ENCODE results near the gene CDC5L. TPM values are rescaled to one million over a fixed set of nuclear protein-coding genes. Genes with fewer than 3 reads are reported as not detected.
"Not testable (repeated sequence)": the region's sequence is repeated elsewhere in the genome, so short reads cannot be mapped to it uniquely, and the experiment has no call there.

The CDC5L gene
- total and polyA plus RNA-seq, 7 donors = 10.9 to 33.3 (median 27.4) TPM

- whole genome bisulfite sequencing, 3 donors = 67 to 71% (median 67%) methylated on average over 6 of the region's 6 CpGs
- TF ChIP-seq, protein P1, sequence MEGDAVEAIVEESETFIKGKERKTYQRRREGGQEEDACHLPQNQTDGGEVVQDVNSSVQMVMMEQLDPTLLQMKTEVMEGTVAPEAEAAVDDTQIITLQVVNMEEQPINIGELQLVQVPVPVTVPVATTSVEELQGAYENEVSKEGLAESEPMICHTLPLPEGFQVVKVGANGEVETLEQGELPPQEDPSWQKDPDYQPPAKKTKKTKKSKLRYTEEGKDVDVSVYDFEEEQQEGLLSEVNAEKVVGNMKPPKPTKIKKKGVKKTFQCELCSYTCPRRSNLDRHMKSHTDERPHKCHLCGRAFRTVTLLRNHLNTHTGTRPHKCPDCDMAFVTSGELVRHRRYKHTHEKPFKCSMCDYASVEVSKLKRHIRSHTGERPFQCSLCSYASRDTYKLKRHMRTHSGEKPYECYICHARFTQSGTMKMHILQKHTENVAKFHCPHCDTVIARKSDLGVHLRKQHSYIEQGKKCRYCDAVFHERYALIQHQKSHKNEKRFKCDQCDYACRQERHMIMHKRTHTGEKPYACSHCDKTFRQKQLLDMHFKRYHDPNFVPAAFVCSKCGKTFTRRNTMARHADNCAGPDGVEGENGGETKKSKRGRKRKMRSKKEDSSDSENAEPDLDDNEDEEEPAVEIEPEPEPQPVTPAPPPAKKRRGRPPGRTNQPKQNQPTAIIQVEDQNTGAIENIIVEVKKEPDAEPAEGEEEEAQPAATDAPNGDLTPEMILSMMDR (IDR thresholded peaks at IDR 0.05) = no peak
- ATAC-seq = no peak
- Histone ChIP-seq H3K4me3 (no peak overlapping the region), H3K9me3 (no peaks in the 10 kb centered on the region), H3K27me3 (ENCODE audit: insufficient read depth in 3 of 3, low read length in 2 of 3) (peaks cover 0 to 3% (median 0%) of the 10 kb centered on the region in 3 donors), H3K4me1 (no peaks in the 10 kb centered on the region), H3K27ac (no peak overlapping the region), H3K36me3 (ENCODE audit: insufficient read depth in 1 of 2, low read depth in 1 of 2) (no peaks in the 10 kb centered on the region)
- intact Hi-C loops (cut with DNase I) = no loop called here
- DNase-seq = no peak
Observed at GRCh38 chr6:44349904-44350649, 37.4 kb upstream of the CDC5L start.

DNA sequence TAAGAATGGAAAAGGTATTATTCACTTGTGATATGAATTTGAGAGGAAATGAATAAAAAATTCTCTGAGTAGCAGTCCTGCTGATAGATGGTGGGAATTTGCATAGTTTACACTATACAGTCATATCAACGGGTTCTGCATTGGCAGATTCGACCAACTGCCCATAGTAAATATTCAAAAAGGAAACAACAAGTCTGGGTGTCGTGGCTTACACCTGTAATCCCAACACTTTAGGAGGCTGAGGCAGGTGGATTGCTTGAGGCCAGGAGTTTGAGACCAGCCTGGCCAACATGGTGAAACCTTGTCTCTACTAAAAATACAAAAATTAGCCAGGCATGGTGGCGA lies 36.9 kb upstream of the CDC5L start:
- H3K4me3 ChIP-seq; ATAC-seq; H3K36me3 ChIP-seq (ENCODE audit: insufficient read depth in 1 of 2, low read depth in 1 of 2); H3K9me3 ChIP-seq; intact Hi-C loops (cut with DNase I); DNase-seq; H3K27me3 ChIP-seq (ENCODE audit: insufficient read depth in 3 of 3, low read length in 2 of 3); H3K27ac ChIP-seq; H3K4me1 ChIP-seq: not testable (repeated sequence)
- WGBS, 3 donors = 79 to 89% (median 79%) methylated on average over 4 of the region's 4 CpGs

DNA sequence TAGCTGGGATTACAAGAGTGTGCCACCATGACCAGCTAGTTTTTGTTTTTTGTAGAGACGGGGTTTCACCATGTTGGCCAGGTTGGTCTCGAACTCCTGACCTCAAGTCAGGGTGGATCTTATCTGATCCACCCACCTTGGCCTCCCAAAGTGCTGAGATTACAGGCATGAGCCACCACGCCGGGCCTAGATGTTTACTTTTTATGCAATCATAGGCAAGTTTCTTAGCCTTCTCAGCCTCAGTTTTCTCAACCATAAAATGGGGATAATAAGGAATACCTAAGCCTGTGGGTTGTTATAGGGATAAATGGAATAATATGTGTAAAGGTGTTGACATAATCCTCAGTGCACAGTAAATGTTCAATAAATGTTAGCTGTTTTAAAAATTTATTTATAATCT lies 35.2 kb upstream of the CDC5L start:
- no peaks in the 10 kb centered on the region for H3K9me3 ChIP-seq
- DNase-seq = no peak
- H3K27ac ChIP-seq = no peak overlapping the region
- 89 to 93% (median 90%) methylated on average over 4 of the region's 4 CpGs for WGBS, 3 donors
- no peaks in the 10 kb centered on the region for H3K36me3 ChIP-seq (ENCODE audit: insufficient read depth in 1 of 2, low read depth in 1 of 2)
- no peaks in the 10 kb centered on the region for H3K4me1 ChIP-seq
- H3K27me3 ChIP-seq (ENCODE audit: insufficient read depth in 3 of 3, low read length in 2 of 3) = no peaks in the 10 kb centered on the region
- ATAC-seq = no peak
- H3K4me3 ChIP-seq = no peak overlapping the region
- intact Hi-C loops (cut with DNase I) = no loop called here
- TF ChIP-seq, protein P1 (IDR thresholded peaks at IDR 0.05) = no peak

- Histone ChIP-seq H3K36me3 (ENCODE audit: insufficient read depth in 1 of 2, low read depth in 1 of 2) (no peaks in the 10 kb centered on the region), H3K4me3 (no peak overlapping the region), H3K27me3 (ENCODE audit: insufficient read depth in 3 of 3, low read length in 2 of 3) (no peaks in the 10 kb centered on the region), H3K27ac (no peak overlapping the region), H3K4me1 (no peaks in the 10 kb centered on the region), H3K9me3 (no peaks in the 10 kb centered on the region)
- WGBS, 3 donors = 57 to 68% (median 68%) methylated on average over 2 of the region's 2 CpGs
- TF ChIP-seq, protein P1 (IDR thresholded peaks at IDR 0.05) = no peak
- intact Hi-C loops (cut with DNase I) = no loop called here
- ATAC-seq (no peak), DNase-seq (no peak)
Observed at GRCh38 chr6:44353336-44353735, 34.2 kb upstream of the CDC5L start.

DNA sequence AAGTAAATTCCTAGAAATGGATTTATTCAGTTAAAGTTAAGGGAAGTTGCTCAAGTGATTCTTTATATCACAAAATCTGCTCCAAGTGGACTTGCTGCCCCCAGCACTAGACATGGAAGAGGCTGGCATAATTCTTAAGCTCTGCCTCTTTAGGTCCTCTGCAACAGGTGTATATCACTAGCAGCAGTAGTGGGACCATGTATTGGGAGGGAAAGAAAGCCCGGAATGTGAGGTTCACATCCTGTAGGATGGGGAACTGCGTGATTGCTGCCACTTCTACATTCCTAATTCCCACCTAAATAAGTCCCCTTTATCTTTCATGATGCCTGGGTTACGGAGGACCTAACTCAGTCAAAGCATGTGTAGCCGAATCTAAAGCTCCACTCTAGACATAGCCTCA lies 31.9 kb upstream of the CDC5L start:
- Histone ChIP-seq H3K4me3 (no peak overlapping the region), H3K9me3 (no peaks in the 10 kb centered on the region), H3K36me3 (ENCODE audit: insufficient read depth in 1 of 2, low read depth in 1 of 2) (no peaks in the 10 kb centered on the region), H3K27me3 (ENCODE audit: insufficient read depth in 3 of 3, low read length in 2 of 3) (no peaks in the 10 kb centered on the region), H3K27ac (no peak overlapping the region), H3K4me1 (no peaks in the 10 kb centered on the region)
- DNase-seq (no peak), ATAC-seq (no peak)
- 68 to 89% (median 89%) methylated on average over 4 of the region's 4 CpGs for WGBS, 3 donors
- TF ChIP-seq, protein P1 (IDR thresholded peaks at IDR 0.05) = no peak
- intact Hi-C loops (cut with DNase I) = no loop called here

Measured in psoas muscle (tissue), 8 donors.